ENCODE results near the gene CDH8.

GRCh38 chr16:62035115-62036092 is 834 bp downstream of the CDH8 start:
- TF ChIP-seq, protein P1, sequence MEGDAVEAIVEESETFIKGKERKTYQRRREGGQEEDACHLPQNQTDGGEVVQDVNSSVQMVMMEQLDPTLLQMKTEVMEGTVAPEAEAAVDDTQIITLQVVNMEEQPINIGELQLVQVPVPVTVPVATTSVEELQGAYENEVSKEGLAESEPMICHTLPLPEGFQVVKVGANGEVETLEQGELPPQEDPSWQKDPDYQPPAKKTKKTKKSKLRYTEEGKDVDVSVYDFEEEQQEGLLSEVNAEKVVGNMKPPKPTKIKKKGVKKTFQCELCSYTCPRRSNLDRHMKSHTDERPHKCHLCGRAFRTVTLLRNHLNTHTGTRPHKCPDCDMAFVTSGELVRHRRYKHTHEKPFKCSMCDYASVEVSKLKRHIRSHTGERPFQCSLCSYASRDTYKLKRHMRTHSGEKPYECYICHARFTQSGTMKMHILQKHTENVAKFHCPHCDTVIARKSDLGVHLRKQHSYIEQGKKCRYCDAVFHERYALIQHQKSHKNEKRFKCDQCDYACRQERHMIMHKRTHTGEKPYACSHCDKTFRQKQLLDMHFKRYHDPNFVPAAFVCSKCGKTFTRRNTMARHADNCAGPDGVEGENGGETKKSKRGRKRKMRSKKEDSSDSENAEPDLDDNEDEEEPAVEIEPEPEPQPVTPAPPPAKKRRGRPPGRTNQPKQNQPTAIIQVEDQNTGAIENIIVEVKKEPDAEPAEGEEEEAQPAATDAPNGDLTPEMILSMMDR (IDR thresholded peaks at IDR 0.05; ENCODE audit: insufficient read depth, low read length, poor library complexity, severe bottlenecking), result no peak
- no peak for TF ChIP-seq EZH2phosphoT487 (conservative IDR thresholded peaks at IDR 0.05; ENCODE audit: low read length)
